ENCODE results near the gene OLFM1.

OLFM1 gene

DNA sequence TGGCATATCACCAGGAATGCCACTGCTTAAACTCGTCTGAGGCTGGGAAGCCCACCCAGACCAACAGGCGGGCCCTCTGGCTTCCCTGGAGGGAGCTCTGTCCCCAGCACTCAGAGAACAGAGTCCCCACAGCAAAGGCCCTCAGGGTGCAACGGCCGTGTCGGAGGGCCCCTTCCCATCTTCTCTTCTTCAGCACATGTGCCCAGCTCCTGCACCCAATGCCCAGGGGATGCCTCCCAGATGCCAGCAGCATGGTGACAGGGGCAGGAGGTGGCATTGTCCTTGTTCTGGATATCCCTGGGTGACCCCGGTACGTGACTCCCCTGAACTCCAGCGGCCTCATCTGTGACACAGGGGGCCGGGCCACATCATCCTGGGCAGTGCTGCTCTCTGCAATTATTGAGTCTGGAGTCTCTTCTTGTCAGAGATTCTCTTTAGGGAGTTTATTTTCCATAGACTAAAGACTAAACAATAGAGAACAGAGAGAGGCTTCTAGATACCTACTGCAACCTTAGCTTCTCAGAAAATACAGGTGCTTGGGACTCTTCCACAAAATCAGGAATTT, 13.6 kb upstream of the OLFM1 start:
- Histone ChIP-seq H3K27ac (ENCODE audit: low read length) (no peak overlapping the region), H4K20me1 (ENCODE audit: insufficient read depth, low read length) (peaks cover 7% of the 10 kb centered on the region; the same call in 1 of the 2 replicates), H3K79me2 (ENCODE audit: insufficient read depth, low read length) (no peaks in the 10 kb centered on the region), H3K9ac (ENCODE audit: low read depth, low read length) (no peak overlapping the region), H3K9me3 (ENCODE audit: insufficient read depth, low read length, severe bottlenecking) (no peaks in the 10 kb centered on the region), H3K27me3 (ENCODE audit: insufficient read depth, low read length, poor library complexity) (no peaks in the 10 kb centered on the region), H3K4me3 (ENCODE audit: low read depth in 1 of 2, low read length in 2 of 2) (no peak overlapping the region), H3K4me2 (ENCODE audit: insufficient read depth, low read length) (no peak overlapping the region), H2AFZ (ENCODE audit: low read depth, low read length) (no peak overlapping the region), H3K4me1 (ENCODE audit: insufficient read depth, low read length) (no peaks in the 10 kb centered on the region), H3K36me3 (ENCODE audit: insufficient read depth, low read length) (no peaks in the 10 kb centered on the region)
- ATAC-seq (ENCODE audit: insufficient read depth, low read depth): no peak
- TF ChIP-seq, protein P1, sequence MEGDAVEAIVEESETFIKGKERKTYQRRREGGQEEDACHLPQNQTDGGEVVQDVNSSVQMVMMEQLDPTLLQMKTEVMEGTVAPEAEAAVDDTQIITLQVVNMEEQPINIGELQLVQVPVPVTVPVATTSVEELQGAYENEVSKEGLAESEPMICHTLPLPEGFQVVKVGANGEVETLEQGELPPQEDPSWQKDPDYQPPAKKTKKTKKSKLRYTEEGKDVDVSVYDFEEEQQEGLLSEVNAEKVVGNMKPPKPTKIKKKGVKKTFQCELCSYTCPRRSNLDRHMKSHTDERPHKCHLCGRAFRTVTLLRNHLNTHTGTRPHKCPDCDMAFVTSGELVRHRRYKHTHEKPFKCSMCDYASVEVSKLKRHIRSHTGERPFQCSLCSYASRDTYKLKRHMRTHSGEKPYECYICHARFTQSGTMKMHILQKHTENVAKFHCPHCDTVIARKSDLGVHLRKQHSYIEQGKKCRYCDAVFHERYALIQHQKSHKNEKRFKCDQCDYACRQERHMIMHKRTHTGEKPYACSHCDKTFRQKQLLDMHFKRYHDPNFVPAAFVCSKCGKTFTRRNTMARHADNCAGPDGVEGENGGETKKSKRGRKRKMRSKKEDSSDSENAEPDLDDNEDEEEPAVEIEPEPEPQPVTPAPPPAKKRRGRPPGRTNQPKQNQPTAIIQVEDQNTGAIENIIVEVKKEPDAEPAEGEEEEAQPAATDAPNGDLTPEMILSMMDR (IDR thresholded peaks at IDR 0.05; ENCODE audit: borderline replicate concordance, extremely low read depth, low read length, poor library complexity, severe bottlenecking): no peak
- no peak for TF ChIP-seq EZH2 (IDR thresholded peaks at IDR 0.05; ENCODE audit: borderline replicate concordance, low read depth, low read length, severe bottlenecking)
- DNase-seq: no peak

- Histone ChIP-seq H3K9ac (ENCODE audit: low read depth, low read length) (no peak overlapping the region), H3K27me3 (ENCODE audit: insufficient read depth, low read length, poor library complexity) (no peaks in the 10 kb centered on the region), H3K27ac (ENCODE audit: low read length) (no peak overlapping the region), H3K36me3 (ENCODE audit: insufficient read depth, low read length) (no peaks in the 10 kb centered on the region), H3K9me3 (ENCODE audit: insufficient read depth, low read length, severe bottlenecking) (no peaks in the 10 kb centered on the region), H3K79me2 (ENCODE audit: insufficient read depth, low read length) (no peaks in the 10 kb centered on the region), H3K4me2 (ENCODE audit: insufficient read depth, low read length) (no peak overlapping the region), H3K4me1 (ENCODE audit: insufficient read depth, low read length) (no peaks in the 10 kb centered on the region), H3K4me3 (ENCODE audit: low read depth in 1 of 2, low read length in 2 of 2) (no peak overlapping the region), H4K20me1 (ENCODE audit: insufficient read depth, low read length) (peaks cover 7% of the 10 kb centered on the region; the same call in 1 of the 2 replicates), H2AFZ (ENCODE audit: low read depth, low read length) (no peak overlapping the region)
- TF ChIP-seq, protein P1 (IDR thresholded peaks at IDR 0.05; ENCODE audit: borderline replicate concordance, extremely low read depth, low read length, poor library complexity, severe bottlenecking): no peak
- no peak for TF ChIP-seq EZH2 (IDR thresholded peaks at IDR 0.05; ENCODE audit: borderline replicate concordance, low read depth, low read length, severe bottlenecking)
- ATAC-seq (ENCODE audit: insufficient read depth, low read depth) (no peak), DNase-seq (no peak)
These were observed 12.9 kb upstream of the OLFM1 start for GRCh38 chr9:135074354-135075233.

DNA sequence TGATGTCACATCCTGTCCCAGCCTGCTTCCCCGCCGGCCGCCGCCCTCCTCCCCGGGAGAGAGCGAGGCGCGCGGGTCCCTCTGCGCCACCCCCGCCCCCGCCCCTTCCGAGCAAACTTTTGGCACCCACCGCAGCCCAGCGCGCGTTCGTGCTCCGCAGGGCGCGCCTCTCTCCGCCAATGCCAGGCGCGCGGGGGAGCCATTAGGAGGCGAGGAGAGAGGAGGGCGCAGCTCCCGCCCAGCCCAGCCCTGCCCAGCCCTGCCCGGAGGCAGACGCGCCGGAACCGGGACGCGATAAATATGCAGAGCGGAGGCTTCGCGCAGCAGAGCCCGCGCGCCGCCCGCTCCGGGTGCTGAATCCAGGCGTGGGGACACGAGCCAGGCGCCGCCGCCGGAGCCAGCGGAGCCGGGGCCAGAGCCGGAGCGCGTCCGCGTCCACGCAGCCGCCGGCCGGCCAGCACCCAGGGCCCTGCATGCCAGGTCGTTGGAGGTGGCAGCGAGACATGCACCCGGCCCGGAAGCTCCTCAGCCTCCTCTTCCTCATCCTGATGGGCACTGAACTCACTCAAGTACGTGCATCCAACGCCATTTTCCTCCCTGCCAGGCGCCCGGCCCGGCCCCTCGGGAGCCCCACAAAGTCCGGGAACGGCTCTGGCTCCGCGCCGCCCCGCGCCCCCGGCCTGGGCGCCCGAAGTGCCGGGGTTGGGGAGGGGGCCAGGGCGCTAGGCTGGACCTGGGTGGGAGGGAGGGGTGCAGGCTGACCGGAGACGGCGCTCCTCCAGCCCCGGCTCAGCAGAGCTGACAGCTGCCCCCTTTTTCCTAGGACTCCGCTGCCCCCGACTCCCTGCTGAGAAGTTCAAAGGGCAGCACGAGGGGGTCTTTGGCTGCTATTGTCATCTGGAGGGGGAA, 12.0 kb upstream of the OLFM1 start:
- Histone ChIP-seq H3K9me3 (ENCODE audit: insufficient read depth, low read length, severe bottlenecking) (no peaks in the 10 kb centered on the region), H4K20me1 (ENCODE audit: insufficient read depth, low read length) (peaks cover 7% of the 10 kb centered on the region; the same call in 1 of the 2 replicates), H3K9ac (ENCODE audit: low read depth, low read length) (no peak overlapping the region), H3K27me3 (ENCODE audit: insufficient read depth, low read length, poor library complexity) (no peaks in the 10 kb centered on the region), H2AFZ (ENCODE audit: low read depth, low read length) (no peak overlapping the region), H3K79me2 (ENCODE audit: insufficient read depth, low read length) (no peaks in the 10 kb centered on the region), H3K4me1 (ENCODE audit: insufficient read depth, low read length) (no peaks in the 10 kb centered on the region), H3K27ac (ENCODE audit: low read length) (no peak overlapping the region), H3K4me2 (ENCODE audit: insufficient read depth, low read length) (no peak overlapping the region), H3K4me3 (ENCODE audit: low read depth in 1 of 2, low read length in 2 of 2) (no peak overlapping the region), H3K36me3 (ENCODE audit: insufficient read depth, low read length) (no peaks in the 10 kb centered on the region)
- ATAC-seq (ENCODE audit: insufficient read depth, low read depth) (no peak), DNase-seq (no peak)
- no peak for TF ChIP-seq EZH2 (IDR thresholded peaks at IDR 0.05; ENCODE audit: borderline replicate concordance, low read depth, low read length, severe bottlenecking)
- TF ChIP-seq, protein P1 (IDR thresholded peaks at IDR 0.05; ENCODE audit: borderline replicate concordance, extremely low read depth, low read length, poor library complexity, severe bottlenecking): no peak

Measured in DND-41 (cell line).